ENCODE data around the gene TMEM233. TPM values are rescaled to one million over a fixed set of nuclear protein-coding genes. Genes with fewer than 3 reads are reported as not detected.

Gene TMEM233
- total RNA-seq, 8 experiments from 2014 or later: 0.09 to 5.2 (median 0.28) TPM

DNA sequence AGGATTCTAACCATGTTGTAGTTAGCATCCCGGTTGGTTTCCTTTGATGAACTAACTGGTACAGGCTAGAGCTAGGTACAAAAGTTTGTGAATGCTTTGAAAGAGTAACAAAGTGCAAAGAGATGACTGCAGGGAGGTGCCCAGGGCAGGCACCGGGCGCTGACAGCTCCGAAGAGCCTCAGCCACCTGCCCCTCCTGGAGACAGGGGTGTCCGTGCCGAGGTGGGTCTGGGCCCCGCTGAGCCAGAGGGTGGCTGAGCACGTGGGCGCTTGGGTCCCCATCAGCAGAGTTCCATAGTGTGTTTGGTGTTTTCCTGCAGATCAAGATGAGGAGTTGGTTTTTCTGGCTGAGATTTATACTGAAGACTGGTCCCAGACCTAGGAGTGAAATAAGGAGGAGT is 94.3 kb downstream of the TMEM233 start:
- in situ Hi-C loops (cut with MboI; ENCODE audit: low pct_unique_long_range_greater_than_20kb in 2 of 9, low sequenced_read_pairs in 9 of 9, unreplicated experiment in 9 of 9): loop anchor here in 1 of 9 experiments (25.0 kb wide), 1 partner anchor 224 kb away; no protein-coding TSS in a partner anchor
- no peak overlapping the region for H3K27ac ChIP-seq

GRCh38 chr12:119689935-119690500 is 96.4 kb downstream of the TMEM233 start:
- no peak overlapping the region for H3K27ac ChIP-seq
- no peak for ATAC-seq (replicated peaks in 6 of 8)
- H3K4me1 ChIP-seq (replicated peaks in 1 of 2): no peaks in the 10 kb centered on the region
- no peak overlapping the region for H3K4me3 ChIP-seq
- WGBS, 10 experiments: 80 to 98% (median 97%) methylated on average over 1 to 13 of the region's 38 CpGs; no CpG with 5 or more reads in 6 of the 10 experiments
- in situ Hi-C loops (cut with MboI; ENCODE audit: low pct_unique_long_range_greater_than_20kb in 2 of 9, low sequenced_read_pairs in 9 of 9, unreplicated experiment in 9 of 9): loop anchor here in 1 of 9 experiments (25.0 kb wide), 1 partner anchor 222 kb away; no protein-coding TSS in a partner anchor

More for the DNA sequence above, 94.3 kb downstream of the TMEM233 start:
- Histone ChIP-seq H3K4me1 (replicated peaks in 1 of 2) (no peaks in the 10 kb centered on the region), H3K4me3 (no peak overlapping the region)
- no peak for ATAC-seq (replicated peaks in 6 of 8)
- 83 to 100% (median 94%) methylated on average over 1 to 8 of the region's 9 CpGs for WGBS, 10 experiments

GRCh38 chr12:119691202-119691810 is 97.7 kb downstream of the TMEM233 start:
- no peak overlapping the region for H3K4me3 ChIP-seq
- WGBS, 10 experiments: 75 to 100% (median 87%) methylated on average over 1 to 5 of the region's 6 CpGs; no CpG with 5 or more reads in 3 of the 10 experiments
- no peak for ATAC-seq (replicated peaks in 6 of 8)
- in situ Hi-C loops (cut with MboI; ENCODE audit: low pct_unique_long_range_greater_than_20kb in 2 of 9, low sequenced_read_pairs in 9 of 9, unreplicated experiment in 9 of 9): loop anchor here in 1 of 9 experiments (25.0 kb wide), 1 partner anchor 221 kb away; no protein-coding TSS in a partner anchor
- H3K4me1 ChIP-seq (replicated peaks in 1 of 2): no peaks in the 10 kb centered on the region
- H3K27ac ChIP-seq: no peak overlapping the region

DNA sequence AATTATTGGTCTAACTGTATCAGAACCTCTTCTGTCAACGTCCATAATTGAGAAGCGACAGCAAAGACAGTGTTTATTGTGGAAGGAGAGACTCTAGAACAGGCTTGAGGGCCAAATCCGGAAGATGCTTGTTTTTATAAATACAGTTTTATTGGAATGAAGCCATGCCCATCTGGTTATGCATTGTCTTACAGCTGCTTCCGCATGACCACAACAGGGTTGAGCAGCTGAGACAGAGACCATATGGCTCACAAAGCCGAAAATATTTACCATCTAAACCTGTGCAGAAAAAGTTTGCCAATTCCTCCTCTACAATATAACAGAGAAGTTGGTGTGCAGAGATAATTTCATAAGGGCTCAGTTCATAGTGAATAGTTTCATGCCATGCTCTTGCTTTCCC is 98.8 kb downstream of the TMEM233 start:
- Histone ChIP-seq H3K4me3 (no peak overlapping the region), H3K27ac (no peak overlapping the region), H3K4me1 (replicated peaks in 1 of 2) (no peaks in the 10 kb centered on the region)
- WGBS, 10 experiments: 14 to 100% (median 94%) methylated on average over 1 to 5 of the region's 5 CpGs; no CpG with 5 or more reads in 1 of the 10 experiments
- peak in 3 of 8 experiments; percentile 9 to 55 (median 41) for ATAC-seq (replicated peaks in 6 of 8)
- in situ Hi-C loops (cut with MboI; ENCODE audit: low pct_unique_long_range_greater_than_20kb in 2 of 9, low sequenced_read_pairs in 9 of 9, unreplicated experiment in 9 of 9): loop anchor here in 1 of 9 experiments (25.0 kb wide), 1 partner anchor 220 kb away; no protein-coding TSS in a partner anchor

Other genes with a start within 250 kb of the TMEM233 start
- gene PRKAB1, start 74.4 kb downstream of the TMEM233 start, total RNA-seq: 10 to 100 TPM; 24.9 to 52.4 (median 34.9) TPM

Data from motor neuron (in vitro differentiated cells).